B cell (primary cell): ENCODE results near the gene PRKCA. TPM values are rescaled to one million over a fixed set of nuclear protein-coding genes. Genes with fewer than 3 reads are reported as not detected.

Experiments used
- ATAC-seq: fragments of 200-7000 bp; cut with Tn5 transposase; one replicate; pipeline ENCODE4 v1.10.0; 2021; ENCODE audit warnings: low read depth, mild to moderate bottlenecking, moderate number of reproducible peaks, moderate library complexity
- CTCF ChIA-PET: fragments of 350-600 bp; sonication (Branson Sonifier 250); formaldehyde crosslinking; loops from one replicate; lab custom pipeline; 2021; ENCODE audit warnings: antibody characterized with exemption, inconsistent platforms; lab: Charles Lee
- POLR2A ChIA-PET: fragments of 350-600 bp; sonication (Branson Sonifier 250); formaldehyde crosslinking; loops from one replicate; lab custom pipeline; 2021; ENCODE audit warnings: antibody characterized with exemption; lab: Charles Lee
- DNase-seq: peaks from one replicate; pipeline ENCODE4 v3.0.0; 2013
- H2AFZ ChIP-seq: 2 replicates; pipeline ENCODE4 v1.6.1; 2012; ENCODE audit warnings: mild to moderate bottlenecking, low read depth, low read length; ENCODE audit not compliant: insufficient read depth, poor library complexity, severe bottlenecking
- H3K27ac ChIP-seq, 2 donors: 1 replicate in 1 of 2; 2 replicates in 1 of 2; pipeline ENCODE4 v1.5.1; 2012 to 2013; ENCODE audit warnings: low read length in 2 of 2, mild to moderate bottlenecking in 2 of 2, moderate library complexity in 1 of 2
- H3K27me3 ChIP-seq, 4 experiments: fragments of 200-600 bp in 1 of 4; sonication (generic) in 1 of 4; replicated peaks in 1 of 4; 1 replicate in 2 of 4; 2 replicates in 2 of 4; pipeline versions ENCODE4 v1.6.1 to v1.7.0; 2013 to 2016; ENCODE audit warnings: low read length in 3 of 4, mild to moderate bottlenecking in 2 of 4, mixed read lengths in 1 of 4, moderate library complexity in 1 of 4; ENCODE audit not compliant: insufficient read depth in 4 of 4, control insufficient read depth in 3 of 4; ENCODE audit errors: control extremely low read depth in 1 of 4
- H3K36me3 ChIP-seq, 2 experiments: replicated peaks in 1 of 2; 1 replicate in 1 of 2; 2 replicates in 1 of 2; pipeline versions ENCODE4 v1.6.1 to v1.7.1; 2013; ENCODE audit warnings: low read length in 1 of 2; ENCODE audit not compliant: insufficient read depth in 2 of 2, control insufficient read depth in 1 of 2; ENCODE audit errors: control extremely low read depth in 1 of 2, extremely low read depth in 1 of 2
- H3K4me1 ChIP-seq, 2 donors: fragments of 200-600 bp in 1 of 2; sonication (generic) in 1 of 2; 1 replicate in 1 of 2; 2 replicates in 1 of 2; pipeline versions ENCODE4 v1.5.1 to v1.6.1; 2013 to 2017; ENCODE audit warnings: low read length in 2 of 2; ENCODE audit not compliant: control insufficient read depth in 2 of 2, insufficient read depth in 2 of 2
- H3K4me2 ChIP-seq: replicated peaks from 2 replicates; pipeline ENCODE3; 2012; ENCODE audit warnings: mild to moderate bottlenecking, low read depth, low read length; ENCODE audit not compliant: poor library complexity, severe bottlenecking
- H3K4me3 ChIP-seq, 5 experiments: fragments of 200-600 bp in 1 of 5; sonication (generic) in 1 of 5; 1 replicate in 3 of 5; 2 replicates in 2 of 5; pipeline versions ENCODE4 v1.5.1 to v1.7.0; 2011 to 2016; ENCODE audit warnings: low read length in 4 of 5, mild to moderate bottlenecking in 4 of 5, low read depth in 2 of 5, control low read depth in 1 of 5, moderate library complexity in 1 of 5; ENCODE audit not compliant: insufficient read depth in 1 of 5; ENCODE audit errors: control extremely low read depth in 1 of 5, extremely low read depth in 1 of 5
- H3K79me2 ChIP-seq: fragments of 200-600 bp; sonication (generic); one replicate; pipeline ENCODE4 v1.6.0; 2016; ENCODE audit warnings: low read length; ENCODE audit not compliant: control insufficient read depth, insufficient read depth
- H3K9ac ChIP-seq: fragments of 200-600 bp; sonication (generic); 2 replicates; pipeline ENCODE4 v1.6.1; 2017; ENCODE audit warnings: mild to moderate bottlenecking, low read length, moderate library complexity
- H3K9me3 ChIP-seq, 3 donors: one replicate each; pipeline versions ENCODE4 v1.6.1 to v1.7.1; 2013; ENCODE audit warnings: low read length in 2 of 3; ENCODE audit not compliant: control insufficient read depth in 2 of 3, insufficient read depth in 1 of 3; ENCODE audit errors: control extremely low read depth in 1 of 3
- H4K20me1 ChIP-seq: 2 replicates; pipeline ENCODE4 v1.6.0; 2012; ENCODE audit warnings: mild to moderate bottlenecking, low read length; ENCODE audit not compliant: insufficient read depth, control insufficient read depth, poor library complexity, severe bottlenecking
- H3K27ac Mint-ChIP-seq: one replicate; pipeline ENCODE4 v1.8.0; 2021; ENCODE audit warnings: mixed read lengths
- H3K27me3 Mint-ChIP-seq: one replicate; pipeline ENCODE4 v1.8.0; 2021; ENCODE audit warnings: mixed read lengths
- H3K4me1 Mint-ChIP-seq: one replicate; pipeline ENCODE4 v1.8.0; 2021; ENCODE audit warnings: mixed read lengths
- H3K4me3 Mint-ChIP-seq: one replicate; pipeline ENCODE4 v1.8.0; 2021; ENCODE audit warnings: mixed read lengths
- H3K9me3 Mint-ChIP-seq: one replicate; pipeline ENCODE4 v1.8.0; 2022; ENCODE audit warnings: mixed read lengths; ENCODE audit not compliant: insufficient read depth
- CTCF ChIP-seq: fragments of 200-600 bp; IDR thresholded peaks from one replicate; pipeline ENCODE4 v1.8.0; 2022; ENCODE audit warnings: antibody characterized with exemption, mild to moderate bottlenecking
- EZH2 ChIP-seq: IDR thresholded peaks from 2 replicates; pipeline ENCODE4 v1.6.1; 2012; ENCODE audit warnings: borderline replicate concordance, low read depth, mild to moderate bottlenecking, moderate library complexity, low read length; ENCODE audit not compliant: insufficient read depth, poor library complexity, severe bottlenecking
- WGBS: methylation state at CpG from one replicate; pipeline ENCODE4 v1.1.5; 2013; ENCODE audit warnings: missing lambda C conversion rate; ENCODE audit not compliant: insufficient coverage; 5-methylcytosine and 5-hydroxymethylcytosine counted together
- intact Hi-C: fragments of 100-400 bp; cut with micrococcal nuclease; formaldehyde crosslinking; loops from one replicate; pipeline ENCODE4 v1.10.0; 2022
- polyA plus RNA-seq: library from polyadenylated mRNA; depleted of rRNA; stranded (reverse); fragments of >200 nt; gene quantifications from 2 replicates; pipeline ENCODE4 v1.2.3, GENCODE V29; 2012
- total RNA-seq, 2 donors: library from RNA; stranded (reverse); fragments of 120-200 nt in 1 of 2; gene quantifications; 1 replicate in 1 of 2; 2 replicates in 1 of 2; pipeline versions ENCODE4 v1.2.3 to v1.2.4, GENCODE V29; 2013 to 2022

Gene PRKCA
- total and polyA plus RNA-seq, 2 donors (not counting 1 experiment from before 2014, with no cell fraction given): 0.33 to 7.7 TPM

GRCh38 chr17:66573078-66573477 lies 270.7 kb downstream of the PRKCA start:
- H3K4me3 ChIP-seq: no peak overlapping the region
- intact Hi-C loops: no loop called here
- CTCF ChIA-PET: interaction anchor here (0.6 kb wide), 1 partner anchor 17 kb away, joined by 4 read pairs; no protein-coding TSS in a partner anchor
- H3K27me3 ChIP-seq: no peaks in the 10 kb centered on the region
- H3K9me3 ChIP-seq: peaks cover 0 to 4% (median 0%) of the 10 kb centered on the region in 3 donors
- DNase-seq: no peak
- Mint-ChIP-seq H3K4me3 (no peak overlapping the region), H3K27me3 (no peaks in the 10 kb centered on the region), H3K4me1 (no peaks in the 10 kb centered on the region), H3K9me3 (peaks cover 2% of the 10 kb centered on the region), H3K27ac (no peak overlapping the region)
- ATAC-seq: no peak
- H3K4me1 ChIP-seq: no peaks in the 10 kb centered on the region
- no peak overlapping the region for H3K4me2 ChIP-seq
- POLR2A ChIA-PET: no interaction called here
- H3K79me2 ChIP-seq: no peaks in the 10 kb centered on the region
- no peaks in the 10 kb centered on the region for H4K20me1 ChIP-seq
- no peak overlapping the region for H3K9ac ChIP-seq
- TF ChIP-seq EZH2: no peak
- TF ChIP-seq CTCF: no peak
- H3K36me3 ChIP-seq: no peaks in the 10 kb centered on the region
- no peak overlapping the region for H3K27ac ChIP-seq
- no CpG with 5 or more reads among the region's 4 CpGs for WGBS
- H2AFZ ChIP-seq: no peak overlapping the region

- H3K9me3 Mint-ChIP-seq: peaks cover 2% of the 10 kb centered on the region
- Histone ChIP-seq H2AFZ (no peak overlapping the region), H3K27me3 (no peaks in the 10 kb centered on the region), H3K4me3 (no peak overlapping the region), H3K79me2 (no peaks in the 10 kb centered on the region), H3K4me1 (no peaks in the 10 kb centered on the region), H3K27ac (no peak overlapping the region), H3K4me2 (no peak overlapping the region), H3K36me3 (no peaks in the 10 kb centered on the region), H3K9me3 (peaks cover 0 to 3% (median 0%) of the 10 kb centered on the region in 3 donors), H3K9ac (no peak overlapping the region), H4K20me1 (no peaks in the 10 kb centered on the region)
- H3K27me3 Mint-ChIP-seq: no peaks in the 10 kb centered on the region
- TF ChIP-seq EZH2: no peak
- TF ChIP-seq CTCF: no peak
- ChIA-PET CTCF (no interaction called here), POLR2A (no interaction called here)
- H3K27ac Mint-ChIP-seq: no peak overlapping the region
- no peak for ATAC-seq
- DNase-seq: no peak
- no peaks in the 10 kb centered on the region for H3K4me1 Mint-ChIP-seq
- whole genome bisulfite sequencing: no CpG with 5 or more reads among the region's 4 CpGs
- intact Hi-C loops: no loop called here
- no peak overlapping the region for H3K4me3 Mint-ChIP-seq
Measured at GRCh38 chr17:66574123-66574522, 271.7 kb downstream of the PRKCA start.
